A204.1 (cell line): ENCODE results near the gene DCTN3.

Experiments
- FAIRE-seq: peaks from 2 replicates; lab custom pipeline; 2012; peaks lifted over from hg19 to GRCh38; lab: Jason Lieb, UNC

Gene DCTN3

DNA sequence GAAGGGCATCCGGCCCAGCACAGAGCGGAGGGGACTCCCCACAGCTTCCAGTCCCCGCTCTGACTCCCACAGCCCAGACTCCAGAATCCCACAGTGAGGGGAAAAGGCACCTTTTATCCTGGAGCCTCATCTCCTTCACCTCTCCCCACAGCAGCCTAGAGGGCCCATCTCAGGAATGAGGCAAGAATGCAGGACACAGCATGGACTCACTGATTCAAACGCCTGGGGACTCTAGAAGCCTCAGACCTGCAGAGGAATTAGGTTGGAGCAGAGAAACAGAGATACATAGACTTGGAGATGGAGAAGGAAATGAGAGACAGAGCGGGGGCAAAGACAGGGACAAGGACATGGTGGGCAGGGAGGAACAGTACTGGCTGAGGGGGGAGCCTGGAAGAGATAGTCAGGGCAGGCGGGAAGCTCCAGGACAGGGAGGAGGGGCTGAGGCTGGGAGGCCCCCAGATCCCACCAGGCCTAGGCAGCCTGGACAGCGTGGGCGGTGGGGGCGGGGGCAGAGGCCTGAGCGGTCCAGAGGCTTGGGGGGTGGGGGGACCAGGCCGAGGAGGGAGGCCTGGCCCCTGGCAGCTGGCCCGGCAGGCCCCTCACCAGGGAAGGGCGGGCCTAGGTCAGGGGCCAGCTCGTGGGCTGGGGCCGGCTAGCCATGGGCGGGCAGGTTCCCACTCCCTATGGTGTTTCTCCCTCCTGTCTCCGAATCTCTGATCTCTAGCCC is 46.5 kb downstream of the DCTN3 start:
- FAIRE-seq: no peak

- no peak for FAIRE-seq
Measured at GRCh38 chr9:34572628-34573027, 47.7 kb downstream of the DCTN3 start.

GRCh38 chr9:34572092-34572491 is 48.2 kb downstream of the DCTN3 start:
- FAIRE-seq: no peak

DNA sequence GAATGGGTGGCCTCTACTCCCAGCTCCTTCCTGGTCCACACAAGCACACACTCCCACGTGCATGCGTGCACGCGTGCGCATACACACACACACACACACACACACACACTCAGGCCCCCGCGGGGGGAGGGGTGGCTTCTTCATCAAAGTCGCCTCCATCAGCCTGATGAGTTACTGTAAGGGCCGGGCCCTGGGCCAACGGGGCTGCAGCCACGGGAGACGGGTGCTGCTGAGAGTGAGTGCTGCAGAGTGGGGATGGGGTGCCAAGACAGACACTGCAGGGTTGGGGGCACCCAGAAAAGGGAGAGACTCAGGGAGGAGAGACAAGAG is 48.8 kb downstream of the DCTN3 start:
- FAIRE-seq: no peak

GRCh38 chr9:34570809-34571480 is 49.4 kb downstream of the DCTN3 start:
- FAIRE-seq: no peak

GRCh38 chr9:34570376-34570775 is 49.9 kb downstream of the DCTN3 start:
- no peak for FAIRE-seq

DNA sequence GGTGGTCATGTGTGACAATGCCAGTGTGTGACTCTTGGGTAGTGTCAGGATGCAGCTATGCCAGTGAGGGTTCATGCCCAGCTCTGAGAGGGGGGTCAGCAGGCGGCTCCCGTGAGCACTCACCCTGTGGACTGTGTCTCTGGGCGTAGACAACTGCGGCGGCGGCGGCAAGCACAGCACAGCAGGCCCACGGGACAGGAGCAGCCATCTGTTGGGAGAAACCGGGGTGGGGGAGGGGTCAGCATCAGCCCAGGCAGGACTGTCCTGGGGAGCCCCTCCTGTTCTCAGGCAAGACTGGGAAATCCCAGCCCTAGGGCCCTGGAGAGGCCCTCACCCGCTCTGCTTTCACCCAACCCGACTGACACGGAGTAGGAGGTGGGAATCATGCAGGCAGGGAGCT is 51.5 kb downstream of the DCTN3 start:
- no peak for FAIRE-seq

DNA sequence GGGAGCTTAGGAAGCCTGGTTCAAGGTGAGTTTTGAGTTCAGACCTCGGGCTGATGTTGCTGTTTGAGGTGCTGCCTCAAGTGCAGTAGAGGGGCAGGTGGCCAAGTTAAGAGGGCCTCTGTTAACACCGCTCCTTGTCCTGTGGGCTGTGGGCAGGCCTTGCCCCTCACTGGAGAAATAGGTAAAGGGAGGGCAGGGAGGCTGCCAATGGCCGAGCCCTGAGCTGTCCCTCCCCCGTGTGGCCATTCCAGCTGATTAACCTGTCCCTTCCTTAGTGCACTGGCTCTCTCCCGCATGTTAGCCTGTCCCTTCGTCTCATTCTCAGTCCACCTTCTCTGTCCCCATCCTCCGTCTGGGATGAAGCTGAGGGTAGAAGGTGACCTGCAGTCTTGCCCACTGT is 52.2 kb downstream of the DCTN3 start:
- no peak for FAIRE-seq

DNA sequence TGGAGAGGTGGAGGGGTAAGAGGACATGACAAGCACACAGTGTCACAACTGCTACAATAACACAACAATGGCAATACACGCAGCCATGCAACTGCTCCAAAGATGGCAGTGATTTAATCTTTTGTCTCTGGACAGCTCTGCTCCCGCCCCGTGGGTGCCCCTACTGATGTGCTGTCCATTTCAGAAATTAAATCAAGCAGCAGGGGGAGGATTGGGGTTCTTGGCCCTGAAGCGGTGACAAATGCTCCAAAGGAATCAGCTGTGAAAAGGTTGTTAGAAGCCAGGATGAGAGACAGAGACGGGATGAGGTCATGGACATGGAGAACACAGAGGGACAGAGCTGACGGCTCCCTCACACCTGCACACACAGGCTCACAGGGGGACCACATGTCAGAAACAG is 53.3 kb downstream of the DCTN3 start:
- no peak for FAIRE-seq

DNA sequence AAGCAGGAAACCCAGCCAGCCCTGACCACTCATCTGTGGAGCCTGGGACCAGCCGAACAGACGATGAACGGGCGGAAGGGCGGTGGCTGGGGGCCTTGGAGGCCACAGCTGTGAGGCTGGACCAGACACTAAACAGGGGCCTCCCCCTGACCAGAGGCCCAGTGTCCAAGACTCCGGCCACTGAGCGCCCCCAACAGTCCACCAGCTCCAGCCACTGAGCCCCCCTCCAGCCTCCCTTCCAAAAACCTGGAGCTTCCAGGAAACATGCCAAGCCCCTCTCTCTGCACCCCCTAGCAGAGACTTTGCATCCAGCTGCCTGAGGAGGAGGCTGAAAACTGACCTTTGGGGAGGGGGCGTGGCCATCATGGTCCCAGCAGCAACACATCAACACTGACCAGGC is 54.0 kb downstream of the DCTN3 start:
- no peak for FAIRE-seq

DNA sequence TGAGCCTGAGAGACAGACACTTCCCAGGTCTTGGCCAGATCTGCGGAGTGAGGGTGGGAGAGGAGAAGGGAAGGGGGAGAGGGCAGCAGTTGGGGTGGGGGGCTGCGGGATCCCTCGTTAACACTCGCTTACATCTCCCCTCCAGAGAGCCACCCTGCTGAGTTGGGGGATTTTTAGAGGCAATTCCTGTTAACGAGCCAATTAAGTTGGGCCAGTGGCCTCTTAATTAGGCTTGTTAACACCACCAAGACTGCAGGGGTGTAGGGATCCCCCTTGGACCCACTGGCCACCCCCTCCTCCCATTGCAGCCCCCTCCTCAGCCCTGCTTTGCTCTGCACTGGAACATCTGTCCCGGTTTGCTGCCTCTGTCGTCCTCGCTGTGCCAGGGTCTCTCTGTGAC is 54.4 kb downstream of the DCTN3 start:
- FAIRE-seq: no peak

- no peak for FAIRE-seq
Measured at GRCh38 chr9:34564617-34565016, 55.7 kb downstream of the DCTN3 start.
